IMR-90 (cell line): Measurements from ENCODE around the gene IGFBP5. TPM values are rescaled to one million over a fixed set of nuclear protein-coding genes. Genes with fewer than 3 reads are reported as not detected.

Experiments used
- ATAC-seq: fragments of 200-7000 bp; cut with Tn5 transposase; 2 replicates; pipeline ENCODE4 v1.9.1; 2020; ENCODE audit warnings: low read depth, mild to moderate bottlenecking, moderate library complexity
- BruUV-seq: library from RNA; stranded (reverse); fragments of 400-500 nt; replicated peaks from 2 replicates; lab custom pipeline; 2021; lab: Mats Ljungman, UMichigan
- CTCF ChIA-PET: fragments of 300-600 bp; formaldehyde crosslinking; extraction: SDS; loops from one replicate; lab custom pipeline; 2021; ENCODE audit warnings: antibody characterized with exemption; lab: Yijun Ruan, JAX
- POLR2A ChIA-PET: fragments of 300-600 bp; sonication (Branson Sonifier 250); formaldehyde crosslinking; loops from one replicate; lab custom pipeline; 2022; ENCODE audit warnings: antibody characterized with exemption; ENCODE audit not compliant: unreplicated experiment; lab: Charles Lee
- DNase-seq: peaks from one replicate; pipeline ENCODE4 v3.0.0; 2013
- H2AFZ ChIP-seq: replicated peaks from 2 replicates; pipeline ENCODE3; 2013; ENCODE audit warnings: low read length, mild to moderate bottlenecking; ENCODE audit not compliant: poor library complexity
- H2AK5ac ChIP-seq: 2 replicates; pipeline ENCODE4 v1.6.1; 2013; ENCODE audit warnings: low read depth, low read length, inconsistent platforms
- H2AK9ac ChIP-seq: replicated peaks from 2 replicates; pipeline ENCODE3; 2013; ENCODE audit warnings: mild to moderate bottlenecking, low read depth, low read length, moderate library complexity; ENCODE audit not compliant: poor library complexity
- H2BK120ac ChIP-seq: 2 replicates; pipeline ENCODE4 v1.6.1; 2013; ENCODE audit warnings: low read depth, low read length, inconsistent platforms
- H2BK15ac ChIP-seq: 3 replicates; pipeline ENCODE4 v1.6.1; 2013; ENCODE audit warnings: low read depth, low read length, inconsistent platforms
- H2BK20ac ChIP-seq: 2 replicates; pipeline ENCODE4 v1.6.1; 2013; ENCODE audit warnings: low read depth, mild to moderate bottlenecking, inconsistent platforms, low read length, moderate library complexity
- H2BK5ac ChIP-seq: 2 replicates; pipeline ENCODE4 v1.6.1; 2013; ENCODE audit warnings: mild to moderate bottlenecking, low read depth, low read length, inconsistent platforms; ENCODE audit not compliant: poor library complexity, severe bottlenecking
- H3K14ac ChIP-seq: replicated peaks from 2 replicates; pipeline ENCODE4 v1.6.1; 2013; ENCODE audit warnings: low read depth, low read length, inconsistent platforms
- H3K18ac ChIP-seq: 2 replicates; pipeline ENCODE4 v1.6.1; 2013; ENCODE audit warnings: low read depth, low read length, control low read depth
- H3K23ac ChIP-seq: 2 replicates; pipeline ENCODE4 v1.6.1; 2013; ENCODE audit warnings: low read depth, low read length, inconsistent platforms
- H3K27ac ChIP-seq: 2 replicates; pipeline ENCODE4 v1.5.1; 2013; ENCODE audit warnings: mild to moderate bottlenecking, control low read depth, low read length; ENCODE audit not compliant: insufficient read depth
- H3K27me3 ChIP-seq: 2 replicates; pipeline ENCODE4 v1.6.1; 2013; ENCODE audit warnings: low read length; ENCODE audit not compliant: control insufficient read depth, insufficient read depth
- H3K36me3 ChIP-seq: 2 replicates; pipeline ENCODE4 v1.6.1; 2013; ENCODE audit warnings: low read length, mixed read lengths; ENCODE audit not compliant: control insufficient read depth, insufficient read depth
- H3K4ac ChIP-seq: 2 replicates; pipeline ENCODE4 v1.6.1; 2013; ENCODE audit warnings: low read depth, low read length, inconsistent platforms
- H3K4me1 ChIP-seq: 2 replicates; pipeline ENCODE4 v1.6.1; 2013; ENCODE audit warnings: low read length, mixed read lengths; ENCODE audit not compliant: control insufficient read depth, insufficient read depth
- H3K4me2 ChIP-seq: 2 replicates; pipeline ENCODE4 v1.6.1; 2013; ENCODE audit warnings: low read depth, mild to moderate bottlenecking, control low read depth, low read length, moderate library complexity
- H3K4me3 ChIP-seq: 2 replicates; pipeline ENCODE4 v1.5.1; 2013; ENCODE audit warnings: low read depth, mild to moderate bottlenecking, control low read depth, low read length, moderate library complexity; ENCODE audit not compliant: insufficient read depth
- H3K56ac ChIP-seq: 2 replicates; pipeline ENCODE4 v1.6.1; 2013; ENCODE audit warnings: low read length, inconsistent platforms; ENCODE audit not compliant: insufficient read depth; ENCODE audit errors: extremely low read depth
- H3K79me1 ChIP-seq, 2 experiments: 2 replicates each; pipeline ENCODE4 v1.6.1; 2013; ENCODE audit warnings: low read length in 2 of 2, inconsistent platforms in 1 of 2, low read depth in 1 of 2
- H3K9ac ChIP-seq: 2 replicates; pipeline ENCODE4 v1.6.1; 2013; ENCODE audit warnings: low read depth, low read length, control low read depth
- H3K9me1 ChIP-seq: 2 replicates; pipeline ENCODE4 v1.6.1; 2013; ENCODE audit warnings: low read length, inconsistent platforms; ENCODE audit not compliant: insufficient read depth
- H3K9me3 ChIP-seq: 2 replicates; pipeline ENCODE4 v1.6.1; 2013; ENCODE audit warnings: low read length; ENCODE audit not compliant: control insufficient read depth, insufficient read depth
- H4K20me1 ChIP-seq: 2 replicates; pipeline ENCODE4 v1.6.1; 2013; ENCODE audit warnings: low read length, inconsistent platforms; ENCODE audit not compliant: insufficient read depth
- H4K5ac ChIP-seq: 2 replicates; pipeline ENCODE4 v1.6.1; 2013; ENCODE audit warnings: mild to moderate bottlenecking, low read depth, low read length, control low read depth
- H4K8ac ChIP-seq, 2 experiments: 2 replicates each; pipeline ENCODE4 v1.6.1; 2013; ENCODE audit warnings: low read depth in 2 of 2, low read length in 2 of 2, control low read depth in 1 of 2, inconsistent platforms in 1 of 2
- H4K91ac ChIP-seq: 2 replicates; pipeline ENCODE4 v1.6.1; 2013; ENCODE audit warnings: low read depth, low read length, inconsistent platforms; ENCODE audit not compliant: insufficient read depth
- CEBPB ChIP-seq: IDR thresholded peaks from 2 replicates; pipeline ENCODE4 v1.6.1; 2012; ENCODE audit warnings: low read depth, low read length, improper control_type of control experiment
- CHD1 ChIP-seq: IDR thresholded peaks from 2 replicates; pipeline ENCODE4 v1.6.1; 2012; ENCODE audit warnings: low read depth, low read length, improper control_type of control experiment
- FOS ChIP-seq: fragments of 150-350 bp; IDR thresholded peaks from 2 replicates; pipeline ENCODE4 v1.6.1; 2016; ENCODE audit warnings: low read depth, low read length
- MAFK ChIP-seq: IDR thresholded peaks from 2 replicates; pipeline ENCODE4 v1.6.1; 2012; ENCODE audit warnings: low read depth, low read length, improper control_type of control experiment
- MAZ ChIP-seq: IDR thresholded peaks from 2 replicates; pipeline ENCODE4 v1.6.1; 2012; ENCODE audit warnings: low read depth, mild to moderate bottlenecking, low read length, improper control_type of control experiment, moderate library complexity, borderline replicate concordance
- MXI1 ChIP-seq: IDR thresholded peaks from 2 replicates; pipeline ENCODE4 v1.6.1; 2012; ENCODE audit warnings: low read depth, mild to moderate bottlenecking, low read length, moderate library complexity, borderline replicate concordance
- POLR2A ChIP-seq: IDR thresholded peaks from 2 replicates; pipeline ENCODE4 v1.6.1; 2012; ENCODE audit warnings: mild to moderate bottlenecking, low read depth, low read length
- RAD21 ChIP-seq: IDR thresholded peaks from 2 replicates; pipeline ENCODE4 v1.6.1; 2012; ENCODE audit warnings: low read length, improper control_type of control experiment
- RFX5 ChIP-seq: IDR thresholded peaks from 2 replicates; pipeline ENCODE4 v1.8.0; 2012; ENCODE audit warnings: low read depth, mild to moderate bottlenecking, low read length, moderate library complexity
- WGBS, 2 experiments: methylation state at CpG; one replicate each; pipeline versions ENCODE4 v1.1.5 to v1.1.7; 2013; ENCODE audit warnings: missing lambda C conversion rate in 2 of 2; ENCODE audit not compliant: insufficient read length in 1 of 2; ENCODE audit errors: extremely low coverage in 2 of 2; 5-methylcytosine and 5-hydroxymethylcytosine counted together
- dilution Hi-C: fragments of 300-500 bp; cut with HindIII; formaldehyde crosslinking; loops from one replicate; pipeline ENCODE4 v1.14.3; 2018; ENCODE audit warnings: low sequenced_read_pairs; ENCODE audit not compliant: unreplicated experiment
- in situ Hi-C: fragments of 300-500 bp; cut with MboI; formaldehyde crosslinking; loops from 3 replicates; pipeline ENCODE4 v1.14.3; 2019; ENCODE audit warnings: low sequenced_read_pairs, inconsistent platforms, mixed read lengths
- intact Hi-C: fragments of 100-400 bp; cut with micrococcal nuclease; formaldehyde crosslinking; loops from 2 replicates; pipeline ENCODE4 v1.10.0; 2022
- polyA plus RNA-seq, 3 experiments: library from polyadenylated mRNA; depleted of rRNA; stranded (reverse); fragments of >200 nt; gene quantifications; 2 replicates each; pipeline ENCODE4 v1.2.3, GENCODE V29; 2012; ENCODE audit warnings: low replicate concordance in 1 of 3
- total RNA-seq: library from RNA; depleted of rRNA; stranded (reverse); fragments of >200 nt; gene quantifications from 2 replicates; pipeline ENCODE4 v1.2.3, GENCODE V29; 2012
- TF ChIP-seq, protein P1 (sequence below): conservative IDR thresholded peaks from 2 replicates; pipeline ENCODE4 v1.5.1; 2012; ENCODE audit warnings: mild to moderate bottlenecking, low read depth, low read length, improper control_type of control experiment
- TF ChIP-seq, protein P2 (sequence below): fragments of 150-350 bp; IDR thresholded peaks from 2 replicates; pipeline ENCODE4 v1.6.1; 2017; ENCODE audit warnings: mild to moderate bottlenecking, antibody characterized with exemption, low read length, low read depth
- TF ChIP-seq, protein P3 (sequence below): fragments of 150-350 bp; IDR thresholded peaks from 2 replicates; pipeline ENCODE4 v1.6.1; 2016; ENCODE audit warnings: low read depth, mild to moderate bottlenecking, low read length, moderate library complexity, borderline replicate concordance

IGFBP5 gene
- total and polyA plus RNA-seq, 2 of the 4 experiments (the other 2 are of a cell fraction), result 392 to 1,339 TPM

DNA sequence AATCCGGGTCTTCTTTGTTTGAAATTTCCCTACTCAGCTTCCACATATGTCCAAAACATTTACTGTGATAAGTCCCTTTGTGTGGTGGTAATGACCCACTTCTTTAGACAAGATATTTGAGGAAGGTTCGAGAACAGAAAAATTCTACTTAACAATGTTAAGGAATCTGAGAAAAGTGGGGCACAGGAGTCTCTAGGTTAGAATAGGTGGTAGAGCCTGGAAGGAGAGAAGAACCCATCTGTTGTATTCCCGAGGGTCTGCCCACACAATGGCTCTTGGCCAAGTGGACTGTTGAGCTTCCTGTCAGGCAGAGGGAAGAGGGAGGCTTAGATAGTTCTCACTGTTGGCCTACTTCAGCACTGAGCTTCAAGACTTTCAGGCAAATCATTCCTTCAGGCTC lies 57.9 kb downstream of the IGFBP5 start:
- Histone ChIP-seq H3K9me1 (no peaks in the 10 kb centered on the region), H3K9ac (no peak overlapping the region), H3K14ac (no peak overlapping the region), H2BK15ac (no peak overlapping the region), H3K79me1 (no peaks in the 10 kb centered on the region), H3K36me3 (no peaks in the 10 kb centered on the region), H2BK5ac (no peak overlapping the region), H4K5ac (no peak overlapping the region), H3K4me1 (peaks cover 4% of the 10 kb centered on the region; the same call in 1 of the 2 replicates), H3K27me3 (peaks cover 23% of the 10 kb centered on the region), H3K27ac (no peak overlapping the region), H3K56ac (no peak overlapping the region), H4K91ac (no peak overlapping the region), H2AFZ (no peak overlapping the region), H3K4me2 (no peak overlapping the region), H3K18ac (no peak overlapping the region), H3K9me3 (no peaks in the 10 kb centered on the region), H3K4me3 (no peak overlapping the region), H3K23ac (no peak overlapping the region), H2BK120ac (no peak overlapping the region), H4K20me1 (no peaks in the 10 kb centered on the region), H3K4ac (no peak overlapping the region), H2AK9ac (peak overlapping the region; percentile 79), H2BK20ac (no peak overlapping the region), H2AK5ac (no peak overlapping the region), H4K8ac (no peak overlapping the region)
- CTCF ChIA-PET, result no interaction called here
- 80% methylated on average over 1 of the region's 3 CpGs; no CpG with 5 or more reads in 1 of the 2 experiments for WGBS, 2 experiments
- in situ Hi-C loops (no loop called here), dilution Hi-C loops (no loop called here), intact Hi-C loops (no loop called here)
- DNase-seq (no peak), ATAC-seq (no peak)
- TF ChIP-seq MXI1 (no peak), RFX5 (no peak), RAD21 (no peak), CEBPB (no peak), FOS (no peak), POLR2A (no peak), CHD1 (no peak), MAFK (no peak), MAZ (no peak)
- TF ChIP-seq, protein P1, sequence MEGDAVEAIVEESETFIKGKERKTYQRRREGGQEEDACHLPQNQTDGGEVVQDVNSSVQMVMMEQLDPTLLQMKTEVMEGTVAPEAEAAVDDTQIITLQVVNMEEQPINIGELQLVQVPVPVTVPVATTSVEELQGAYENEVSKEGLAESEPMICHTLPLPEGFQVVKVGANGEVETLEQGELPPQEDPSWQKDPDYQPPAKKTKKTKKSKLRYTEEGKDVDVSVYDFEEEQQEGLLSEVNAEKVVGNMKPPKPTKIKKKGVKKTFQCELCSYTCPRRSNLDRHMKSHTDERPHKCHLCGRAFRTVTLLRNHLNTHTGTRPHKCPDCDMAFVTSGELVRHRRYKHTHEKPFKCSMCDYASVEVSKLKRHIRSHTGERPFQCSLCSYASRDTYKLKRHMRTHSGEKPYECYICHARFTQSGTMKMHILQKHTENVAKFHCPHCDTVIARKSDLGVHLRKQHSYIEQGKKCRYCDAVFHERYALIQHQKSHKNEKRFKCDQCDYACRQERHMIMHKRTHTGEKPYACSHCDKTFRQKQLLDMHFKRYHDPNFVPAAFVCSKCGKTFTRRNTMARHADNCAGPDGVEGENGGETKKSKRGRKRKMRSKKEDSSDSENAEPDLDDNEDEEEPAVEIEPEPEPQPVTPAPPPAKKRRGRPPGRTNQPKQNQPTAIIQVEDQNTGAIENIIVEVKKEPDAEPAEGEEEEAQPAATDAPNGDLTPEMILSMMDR, result no peak
- TF ChIP-seq, protein P2, sequence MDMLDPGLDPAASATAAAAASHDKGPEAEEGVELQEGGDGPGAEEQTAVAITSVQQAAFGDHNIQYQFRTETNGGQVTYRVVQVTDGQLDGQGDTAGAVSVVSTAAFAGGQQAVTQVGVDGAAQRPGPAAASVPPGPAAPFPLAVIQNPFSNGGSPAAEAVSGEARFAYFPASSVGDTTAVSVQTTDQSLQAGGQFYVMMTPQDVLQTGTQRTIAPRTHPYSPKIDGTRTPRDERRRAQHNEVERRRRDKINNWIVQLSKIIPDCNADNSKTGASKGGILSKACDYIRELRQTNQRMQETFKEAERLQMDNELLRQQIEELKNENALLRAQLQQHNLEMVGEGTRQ, result no peak
- TF ChIP-seq, protein P3, sequence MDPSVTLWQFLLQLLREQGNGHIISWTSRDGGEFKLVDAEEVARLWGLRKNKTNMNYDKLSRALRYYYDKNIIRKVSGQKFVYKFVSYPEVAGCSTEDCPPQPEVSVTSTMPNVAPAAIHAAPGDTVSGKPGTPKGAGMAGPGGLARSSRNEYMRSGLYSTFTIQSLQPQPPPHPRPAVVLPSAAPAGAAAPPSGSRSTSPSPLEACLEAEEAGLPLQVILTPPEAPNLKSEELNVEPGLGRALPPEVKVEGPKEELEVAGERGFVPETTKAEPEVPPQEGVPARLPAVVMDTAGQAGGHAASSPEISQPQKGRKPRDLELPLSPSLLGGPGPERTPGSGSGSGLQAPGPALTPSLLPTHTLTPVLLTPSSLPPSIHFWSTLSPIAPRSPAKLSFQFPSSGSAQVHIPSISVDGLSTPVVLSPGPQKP, result no peak
- POLR2A ChIA-PET, result no interaction called here
- no TSS peak for BruUV-seq
